HG03342 (cell line): ENCODE data around the gene CKAP4.
A peak's percentile ranks its signal among the peaks of the same experiment; 100 is the strongest.
"Not testable (repeated sequence)": the region's sequence is repeated elsewhere in the genome, so short reads cannot be mapped to it uniquely, and the experiment has no call there.

Experiments
- ATAC-seq: cut with Tn5 transposase; IDR thresholded peaks from one replicate; pipeline ENCODE4 v1.9.1; 2021; ENCODE audit warnings: mild to moderate bottlenecking, moderate library complexity; ENCODE audit not compliant: unreplicated experiment

The CKAP4 gene, protein sequence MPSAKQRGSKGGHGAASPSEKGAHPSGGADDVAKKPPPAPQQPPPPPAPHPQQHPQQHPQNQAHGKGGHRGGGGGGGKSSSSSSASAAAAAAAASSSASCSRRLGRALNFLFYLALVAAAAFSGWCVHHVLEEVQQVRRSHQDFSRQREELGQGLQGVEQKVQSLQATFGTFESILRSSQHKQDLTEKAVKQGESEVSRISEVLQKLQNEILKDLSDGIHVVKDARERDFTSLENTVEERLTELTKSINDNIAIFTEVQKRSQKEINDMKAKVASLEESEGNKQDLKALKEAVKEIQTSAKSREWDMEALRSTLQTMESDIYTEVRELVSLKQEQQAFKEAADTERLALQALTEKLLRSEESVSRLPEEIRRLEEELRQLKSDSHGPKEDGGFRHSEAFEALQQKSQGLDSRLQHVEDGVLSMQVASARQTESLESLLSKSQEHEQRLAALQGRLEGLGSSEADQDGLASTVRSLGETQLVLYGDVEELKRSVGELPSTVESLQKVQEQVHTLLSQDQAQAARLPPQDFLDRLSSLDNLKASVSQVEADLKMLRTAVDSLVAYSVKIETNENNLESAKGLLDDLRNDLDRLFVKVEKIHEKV

DNA sequence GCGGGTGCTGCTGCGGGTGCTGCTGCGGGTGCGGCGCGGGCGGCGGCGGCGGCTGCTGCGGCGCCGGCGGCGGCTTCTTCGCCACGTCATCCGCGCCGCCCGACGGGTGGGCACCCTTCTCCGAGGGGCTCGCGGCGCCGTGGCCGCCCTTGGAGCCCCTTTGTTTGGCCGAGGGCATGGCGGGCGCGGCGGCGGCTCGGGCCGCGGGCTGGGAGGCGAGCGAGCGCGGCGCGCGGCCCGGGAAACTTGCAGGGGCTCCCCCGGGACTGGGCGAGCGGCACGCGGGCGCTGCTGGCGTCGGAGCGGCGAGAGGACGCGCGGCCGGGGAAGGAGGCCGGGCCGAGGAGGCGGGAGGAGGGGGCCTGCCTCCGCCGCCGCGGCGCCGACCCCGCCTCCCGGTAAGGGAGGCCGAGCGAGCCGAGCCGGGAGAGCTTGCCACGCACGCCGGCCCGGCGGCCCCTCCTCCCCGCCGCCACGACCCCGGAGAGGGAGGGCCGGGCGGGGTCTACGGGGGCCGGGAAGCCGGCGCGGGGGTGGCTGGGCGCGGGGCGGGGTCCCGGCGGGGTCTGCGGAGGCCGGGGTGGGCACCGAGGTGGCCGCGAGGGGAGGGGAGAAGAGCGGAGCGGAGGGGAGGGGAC is at the start of gene CKAP4:
Gene CKAP4, minus strand, starts transcription at position 347 of the 638 bp plus-strand sequence. Its CDS starts 169 bp downstream, at position 178.
- peak; percentile 40 for ATAC-seq

DNA sequence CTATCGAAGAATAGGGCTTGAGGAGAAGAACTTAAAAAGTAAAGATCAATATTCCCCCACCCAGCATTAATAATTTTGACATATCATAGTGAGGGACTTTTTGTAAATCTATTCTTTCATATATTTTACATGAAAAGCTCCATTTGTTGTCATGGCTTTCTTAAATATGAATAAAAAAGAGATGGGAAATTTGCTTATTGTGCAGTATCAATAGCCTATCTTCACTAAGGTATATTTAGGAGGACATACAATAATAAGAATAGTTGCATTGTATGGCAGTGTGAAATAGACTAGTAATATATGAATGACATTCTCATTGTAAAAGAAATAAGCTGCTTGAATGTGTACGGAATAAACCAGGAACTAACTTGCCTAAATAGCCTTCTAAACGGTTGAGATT is 49.3 kb upstream of the CKAP4 start:
- no peak for ATAC-seq

DNA sequence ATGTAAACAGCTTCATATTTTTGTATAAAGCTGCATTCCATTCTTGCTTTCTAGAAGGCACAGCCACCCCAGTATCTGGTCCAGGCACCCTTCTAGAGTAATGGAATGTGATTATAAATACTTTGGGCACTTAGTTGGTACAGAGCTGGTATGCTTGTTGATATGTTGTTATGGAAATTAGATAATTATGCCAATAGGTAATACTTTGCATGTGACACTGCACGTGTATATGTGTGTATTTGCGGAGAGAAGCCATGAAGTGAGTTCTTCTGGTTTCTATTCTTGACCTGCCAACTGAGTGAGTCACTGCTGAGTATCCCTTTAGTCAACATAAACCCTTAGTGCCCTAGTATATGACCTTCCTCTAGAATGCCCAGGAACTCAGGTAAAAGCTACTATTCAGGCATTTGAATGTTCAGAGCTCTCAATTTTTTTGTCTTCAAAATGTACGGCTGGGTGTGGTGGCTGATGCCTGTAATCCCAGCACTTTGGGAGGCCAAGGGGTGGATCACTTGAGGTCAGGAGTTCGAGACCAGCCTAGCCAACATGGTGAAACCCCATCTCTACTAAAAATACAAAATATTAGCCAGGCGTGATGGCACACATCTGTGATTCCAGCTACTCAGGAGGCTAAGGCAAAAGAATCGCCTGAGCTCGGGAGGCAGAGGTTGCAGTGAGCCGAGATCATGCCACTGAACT is 48.5 kb upstream of the CKAP4 start:
- no peak for ATAC-seq

DNA sequence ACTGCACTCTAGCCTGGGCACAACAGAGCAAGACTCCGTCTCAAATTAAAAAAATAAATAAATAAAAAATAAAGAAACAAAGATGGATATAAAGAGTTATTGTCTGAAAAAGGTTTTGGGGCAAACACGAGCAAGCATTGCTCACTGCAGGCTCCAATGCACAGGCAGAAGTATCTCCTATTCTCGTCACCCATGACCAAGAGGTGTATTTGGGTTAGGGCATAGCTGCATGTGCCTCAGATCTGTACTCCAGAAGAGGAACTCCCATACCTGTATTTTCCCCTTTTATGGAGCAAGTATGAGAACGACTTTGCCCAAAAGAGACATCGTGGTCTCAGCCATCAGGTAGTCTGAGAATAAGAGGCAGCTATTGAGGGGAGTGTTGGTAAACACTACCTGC is 44.5 kb upstream of the CKAP4 start:
- no peak for ATAC-seq

DNA sequence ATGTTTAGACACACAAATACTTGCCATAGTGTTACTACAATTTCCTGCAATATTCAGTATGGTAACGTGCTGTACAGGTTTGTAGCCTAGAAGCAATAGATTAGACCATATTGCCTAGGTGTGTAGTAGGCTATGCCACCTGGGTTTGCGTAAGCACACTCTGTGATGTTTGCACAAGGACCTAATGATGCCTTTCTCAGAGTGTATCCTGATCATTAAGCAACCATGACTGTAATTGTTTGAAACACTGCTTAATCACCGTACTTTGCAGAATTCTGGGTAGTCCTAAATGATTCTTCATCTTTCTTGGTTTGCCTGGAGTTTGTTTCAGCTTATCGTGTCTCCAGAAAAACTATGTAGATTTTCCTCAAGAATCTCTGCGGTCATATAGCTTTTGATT is 43.5 kb upstream of the CKAP4 start:
- no peak for ATAC-seq

DNA sequence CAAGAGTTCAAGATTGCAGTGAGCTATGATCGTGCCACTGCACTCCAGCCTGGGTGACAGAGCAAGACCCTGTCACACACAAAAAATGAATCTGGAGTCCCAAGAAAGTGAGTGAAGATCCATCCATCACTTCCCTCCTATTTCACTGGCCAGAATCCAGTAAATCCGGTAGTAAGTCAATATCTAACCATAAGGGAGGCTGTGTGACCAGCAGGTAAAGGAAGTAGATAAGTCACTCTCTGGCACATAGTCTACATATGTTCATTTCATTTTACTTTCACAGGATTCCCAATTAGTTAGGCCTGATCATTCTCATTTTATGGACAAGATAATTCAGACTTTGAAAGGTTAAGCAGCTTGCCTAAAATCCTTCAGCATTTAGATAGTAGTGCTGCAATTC is 42.8 kb upstream of the CKAP4 start:
- no peak for ATAC-seq

DNA sequence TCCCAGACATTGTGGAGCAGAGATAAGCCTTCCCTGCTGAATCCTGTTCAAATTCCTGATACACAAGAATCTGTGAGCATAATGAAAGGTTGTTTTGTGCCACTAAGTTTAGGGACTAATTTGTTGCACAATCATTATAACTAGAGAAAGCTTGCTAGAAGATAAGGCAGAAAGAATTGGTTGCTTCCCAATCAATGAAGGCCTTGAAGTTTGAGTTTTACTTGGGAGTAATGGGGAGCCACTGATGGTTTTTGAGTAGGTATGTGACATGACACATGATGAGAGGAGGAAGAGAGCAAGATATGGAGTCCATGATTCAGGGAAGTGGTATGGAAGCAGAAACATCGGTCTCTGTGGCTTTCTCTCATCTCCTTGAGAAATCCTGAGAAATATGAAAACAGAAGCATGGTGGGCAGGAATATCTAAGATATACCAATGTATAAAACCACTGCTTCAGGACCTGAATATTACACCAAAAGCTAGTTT is 41.4 kb upstream of the CKAP4 start:
- no peak for ATAC-seq

DNA sequence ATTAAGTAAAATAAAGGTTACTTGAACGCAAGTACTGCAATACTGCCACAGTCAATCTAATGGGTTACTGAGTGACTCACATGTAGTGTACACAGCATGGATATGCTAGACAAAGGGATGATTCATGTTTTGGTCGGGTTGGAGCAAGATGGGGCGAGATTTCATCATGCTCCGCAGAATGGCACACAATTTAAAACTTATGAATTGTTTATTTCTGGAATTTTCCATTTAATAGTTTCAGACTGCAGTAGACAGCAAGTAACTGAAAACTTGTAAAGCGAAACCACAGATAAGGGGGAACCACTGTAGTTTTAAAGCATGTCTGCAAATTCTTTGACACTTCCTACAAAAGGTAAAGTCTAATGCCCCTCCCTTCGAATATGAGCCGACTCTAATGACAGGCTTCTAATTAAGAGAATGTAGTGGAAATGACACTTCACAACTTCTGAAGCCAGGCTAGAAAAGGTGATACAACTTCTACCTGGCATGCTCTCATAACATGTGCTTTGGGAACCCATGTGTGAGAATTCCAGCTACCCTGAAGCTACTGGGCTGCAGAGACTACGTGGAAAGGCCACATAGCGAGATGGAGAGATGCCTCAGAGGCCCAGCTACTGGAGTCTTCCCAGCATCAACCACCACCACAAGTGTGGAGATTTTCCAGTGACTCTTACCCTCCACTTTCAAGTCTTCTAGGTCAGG is 40.8 kb upstream of the CKAP4 start:
- no peak for ATAC-seq

DNA sequence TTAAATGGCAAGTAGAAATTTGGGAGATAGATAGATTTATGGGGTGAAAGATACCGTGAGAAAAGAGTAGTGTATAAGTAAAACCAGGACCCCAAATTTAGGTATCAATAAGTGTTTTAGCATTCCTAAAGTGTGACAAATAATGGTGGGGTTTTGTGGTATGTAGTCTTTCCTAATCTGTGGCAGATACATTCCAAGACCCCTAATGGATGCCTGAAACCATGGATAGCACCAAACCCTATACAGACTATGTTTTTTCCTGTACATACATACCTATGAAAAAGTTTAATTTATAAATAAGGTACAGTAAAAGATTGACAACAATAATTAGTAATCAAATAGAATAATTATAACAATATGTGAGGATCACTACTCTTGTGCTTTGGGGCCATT is 40.3 kb upstream of the CKAP4 start:
- no peak for ATAC-seq

DNA sequence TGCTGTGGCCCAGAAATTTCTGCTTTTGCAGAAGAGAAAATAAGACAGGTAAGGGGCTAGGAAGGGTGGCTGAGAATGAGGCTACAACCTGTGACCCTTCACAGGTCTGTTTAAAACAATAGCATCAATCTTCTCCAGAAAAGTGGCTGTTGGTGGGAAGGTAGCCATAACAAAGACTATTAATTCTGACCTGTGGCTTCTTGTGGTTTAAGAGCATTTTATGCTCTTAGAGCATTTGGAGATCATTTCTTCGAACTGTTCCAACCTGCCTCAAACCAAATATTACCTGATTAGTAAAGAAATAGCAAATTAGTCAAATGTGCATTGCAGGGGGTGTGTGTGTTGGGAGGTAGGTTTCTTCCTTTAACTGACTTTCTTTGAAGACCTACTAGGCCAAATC is 39.5 kb upstream of the CKAP4 start:
- ATAC-seq = no peak

DNA sequence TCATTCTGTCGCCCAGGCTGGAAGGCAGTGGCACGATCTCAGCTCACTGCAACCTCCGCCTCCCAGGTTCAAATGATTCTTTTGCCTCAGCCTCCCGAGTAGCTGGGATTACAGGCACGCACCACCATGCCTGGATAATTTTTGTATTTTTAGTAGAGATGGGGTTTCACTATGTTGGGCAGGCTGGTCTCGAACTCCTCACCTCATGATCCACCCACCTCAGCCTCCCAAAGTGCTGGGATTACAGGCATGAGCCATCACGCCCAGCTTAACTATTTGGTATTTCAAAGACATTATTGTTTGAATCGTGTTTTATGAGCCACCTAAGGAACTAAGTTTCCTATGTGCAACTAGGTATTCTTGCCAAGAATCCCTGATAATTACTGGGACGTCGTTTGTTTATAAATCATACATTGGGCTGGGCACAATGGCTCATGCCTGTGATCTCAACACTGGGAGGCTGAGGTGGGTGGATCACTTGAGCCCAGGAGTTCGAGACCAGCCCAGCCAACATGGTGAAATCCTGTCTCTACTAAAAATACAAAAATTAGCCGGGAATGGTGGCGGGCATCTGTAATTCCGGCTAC is 38.8 kb upstream of the CKAP4 start:
- not testable (repeated sequence) for ATAC-seq

DNA sequence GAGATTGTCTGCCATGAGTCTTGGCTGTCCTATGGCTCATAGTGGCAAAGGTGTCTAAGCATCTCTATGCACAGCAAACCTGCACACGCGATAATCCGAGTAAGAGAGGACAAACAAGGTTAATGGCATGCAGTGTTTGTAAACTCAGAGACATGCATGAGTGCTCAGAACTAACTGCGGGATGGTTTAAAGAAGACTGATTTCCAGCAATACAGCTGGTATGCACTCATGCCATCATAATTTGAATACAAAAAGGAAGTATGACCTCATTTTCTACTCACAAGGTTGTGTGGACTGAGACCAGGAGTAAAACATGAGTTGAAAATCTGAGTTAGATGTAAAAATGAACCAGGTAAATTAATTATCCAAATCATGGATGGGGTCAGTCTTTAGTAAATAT is 38.2 kb upstream of the CKAP4 start:
- ATAC-seq = no peak

DNA sequence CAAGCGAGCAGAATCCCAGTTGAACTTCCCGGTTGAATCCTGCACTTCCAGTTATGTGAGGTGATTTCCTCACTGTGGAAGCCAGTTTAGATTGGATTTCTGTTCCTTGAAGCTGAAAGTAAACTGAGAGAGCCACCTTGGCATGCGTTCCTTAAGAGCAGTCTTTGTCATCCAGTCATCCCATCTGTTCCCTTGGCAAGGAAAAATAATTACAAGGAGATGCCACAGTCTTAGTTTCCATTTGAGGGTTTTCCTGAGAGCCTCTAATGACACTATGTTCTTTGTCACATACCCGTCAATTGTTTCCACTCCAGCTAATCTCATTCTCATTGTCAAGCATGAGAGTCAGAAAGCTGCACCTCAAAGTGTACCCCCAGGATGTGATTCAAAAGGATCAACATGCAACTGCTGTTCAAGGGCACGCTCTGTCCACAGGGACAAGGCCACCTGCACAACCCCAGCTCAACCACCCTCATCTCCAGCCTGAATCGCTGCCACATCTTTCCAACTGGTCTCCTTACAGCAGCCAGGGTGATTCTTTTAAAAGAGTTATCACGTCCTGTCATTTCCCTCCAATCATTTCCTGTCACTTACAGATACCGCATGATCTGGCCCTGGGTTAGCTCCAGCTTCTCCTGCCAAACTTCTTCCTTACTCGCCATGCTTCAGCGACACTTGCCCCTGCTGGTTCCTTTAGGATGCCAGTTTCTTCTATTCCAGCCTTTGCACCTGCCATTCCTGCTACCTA is 36.7 kb upstream of the CKAP4 start:
- no peak for ATAC-seq

DNA sequence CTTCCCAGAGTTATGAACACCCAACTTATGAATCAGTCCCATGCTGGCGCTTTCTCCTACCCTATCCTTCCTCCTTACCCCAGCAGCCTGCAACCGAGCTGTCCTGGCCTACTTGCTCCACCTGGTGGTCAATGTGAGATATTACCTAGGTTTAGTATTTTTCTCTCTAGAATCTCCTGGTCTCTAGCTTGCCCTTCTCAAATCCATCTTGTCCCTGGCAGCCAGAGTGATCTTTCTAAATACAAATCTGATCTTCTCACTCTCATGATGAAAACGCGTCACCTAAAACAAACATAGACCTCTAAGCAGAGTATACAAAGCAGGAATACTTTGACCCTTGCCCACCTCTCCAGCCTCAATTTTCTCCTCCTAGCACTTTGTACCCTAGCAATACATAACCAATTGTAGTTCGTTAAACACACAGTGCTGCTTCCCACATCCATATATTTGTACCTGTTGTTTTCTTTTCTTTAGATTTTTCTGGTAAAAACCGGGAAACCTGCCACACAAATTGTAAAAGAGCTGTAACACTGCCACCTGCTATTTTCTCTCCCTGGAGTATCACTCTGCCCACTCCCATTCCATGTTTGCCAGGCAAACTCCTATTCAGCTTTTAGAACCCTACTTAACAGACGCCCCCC is 34.8 kb upstream of the CKAP4 start:
- ATAC-seq = peak; percentile 72

DNA sequence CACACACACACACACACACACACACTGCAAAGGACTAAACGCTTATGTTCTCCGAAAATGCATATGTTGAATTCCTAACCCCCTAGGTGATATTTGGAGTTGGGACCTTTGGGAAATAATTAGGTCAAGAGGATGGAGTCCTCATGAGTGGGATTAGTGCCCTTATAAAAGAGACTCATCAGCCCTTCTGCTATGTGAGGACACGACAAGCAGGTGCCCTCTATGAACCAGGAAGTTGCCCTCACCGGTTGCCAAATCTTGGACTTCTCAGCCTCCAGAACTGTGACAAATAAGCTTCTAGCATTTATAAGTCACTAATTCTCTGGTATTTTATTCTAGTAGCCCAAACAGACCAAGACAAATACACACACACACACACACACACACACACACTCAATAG is 34.0 kb upstream of the CKAP4 start:
- no peak for ATAC-seq

DNA sequence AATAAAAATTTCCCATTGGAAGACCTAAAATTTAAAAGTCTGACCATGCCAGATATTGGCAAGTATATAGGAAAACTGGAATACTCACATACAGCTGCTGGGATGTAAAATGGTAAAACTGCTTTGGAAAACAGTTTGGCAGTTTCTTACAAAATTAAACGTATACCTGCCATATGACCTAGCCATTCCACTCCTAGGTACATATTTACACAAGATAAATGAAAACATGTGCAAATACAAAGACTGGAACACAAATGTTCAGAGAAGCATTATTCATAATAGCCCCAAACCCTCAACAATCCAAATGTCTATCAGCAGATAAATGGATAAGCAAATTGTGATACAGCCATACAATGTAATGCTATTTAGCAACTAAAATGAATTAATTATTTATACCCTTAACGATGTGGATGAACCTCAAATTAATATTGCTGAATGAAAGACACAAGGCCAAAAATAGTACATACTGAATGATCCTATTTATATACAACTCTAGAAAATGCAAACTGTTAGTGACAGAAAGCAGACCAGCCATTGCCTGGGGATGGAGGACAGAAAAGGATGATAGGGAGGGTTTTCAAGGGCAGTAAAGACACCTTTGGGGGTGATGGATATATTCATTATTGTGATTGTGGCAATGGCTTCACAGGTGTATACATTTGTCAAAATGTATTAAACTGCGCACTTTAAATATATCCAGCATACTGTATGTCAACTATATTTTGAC is 33.4 kb upstream of the CKAP4 start:
- no peak for ATAC-seq

DNA sequence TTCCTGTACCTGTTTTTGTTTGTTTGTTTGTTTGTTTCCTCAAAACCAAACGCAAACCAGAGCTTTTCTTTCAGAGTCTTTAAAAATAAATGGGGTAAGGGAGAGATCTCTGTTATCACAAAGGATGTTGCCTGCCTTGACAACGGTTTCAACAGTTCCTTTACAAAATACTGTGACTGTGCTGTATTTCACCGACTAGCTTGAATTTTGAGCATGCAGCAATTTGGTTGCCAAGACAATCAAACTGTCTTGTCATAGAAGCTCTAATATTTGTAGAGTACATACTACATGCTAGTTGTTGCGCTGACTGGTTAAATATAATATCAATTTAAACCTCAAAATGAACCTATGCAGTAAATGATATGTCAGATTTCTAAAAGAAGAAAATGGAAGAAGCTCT is 32.3 kb upstream of the CKAP4 start:
- no peak for ATAC-seq

DNA sequence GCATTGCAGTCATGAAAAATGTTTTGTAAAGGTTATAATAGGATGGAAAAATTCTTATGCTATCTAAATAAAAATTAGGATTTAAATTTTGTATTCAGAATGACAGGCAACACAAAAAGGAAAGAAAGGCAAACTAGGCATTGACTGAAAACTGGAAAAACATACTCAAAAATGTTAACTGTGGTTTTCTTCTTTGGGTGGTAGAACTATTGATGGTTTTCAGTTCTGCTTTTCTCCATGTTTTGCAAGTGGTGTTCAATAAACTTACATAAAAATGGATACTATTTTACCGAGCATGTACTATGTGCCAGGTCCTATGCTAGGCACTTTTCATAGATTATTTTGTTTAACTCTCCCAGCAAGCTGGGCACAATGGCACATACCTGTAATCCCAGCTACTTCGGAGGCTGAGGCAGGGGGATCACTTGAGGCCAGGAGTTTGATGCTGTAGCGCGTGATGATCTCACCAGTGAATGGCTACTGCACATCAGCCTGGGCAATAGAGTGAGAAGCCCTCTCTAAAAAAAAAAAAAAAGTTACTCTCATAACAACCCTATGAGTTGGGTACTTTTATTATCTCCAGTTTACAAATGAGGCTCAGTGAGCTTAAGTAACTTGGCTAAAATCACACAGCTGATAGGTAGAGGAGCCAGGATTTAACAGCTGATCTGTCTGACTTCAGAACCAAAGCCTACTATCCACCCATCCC is 28.4 kb upstream of the CKAP4 start:
- peak; percentile 88 for ATAC-seq
